ENCODE data around the gene ATOSA. TPM values are rescaled to one million over a fixed set of nuclear protein-coding genes. Genes with fewer than 3 reads are reported as not detected.

The ATOSA gene
- total RNA-seq, 1 experiment from 2014 or later: 5.8 TPM

- H2AK5ac ChIP-seq (ENCODE audit: insufficient read length, low read length): no peak overlapping the region
- no peak overlapping the region for H3K18ac ChIP-seq (ENCODE audit: insufficient read length, low read depth, low read length)
- H4K5ac ChIP-seq (ENCODE audit: insufficient read length, low read depth, low read length): no peak overlapping the region
- Mint-ChIP-seq H3K9me3 (no peaks in the 10 kb centered on the region), H3K27me3 (ENCODE audit: low read depth) (no peaks in the 10 kb centered on the region), H3K4me1 (no peaks in the 10 kb centered on the region), H3K27ac (no peak overlapping the region), H3K4me3 (no peak overlapping the region), H3K36me3 (ENCODE audit: insufficient read depth in 1 of 3, low read depth in 3 of 3) (no peaks in the 10 kb centered on the region)
- no peak overlapping the region for H3K23ac ChIP-seq (ENCODE audit: insufficient read length, low read depth, low read length)
- WGBS (ENCODE audit: extremely low coverage, insufficient read length, low lambda C conversion rate): no CpG with 5 or more reads among the region's 2 CpGs
- no peak overlapping the region for H3T11ph ChIP-seq (ENCODE audit: low read length)
- no peaks in the 10 kb centered on the region for H3K27me3 ChIP-seq (ENCODE audit: insufficient read depth, low read length)
- no peaks in the 10 kb centered on the region for H4K20me1 ChIP-seq (ENCODE audit: control insufficient read depth, insufficient read depth, insufficient read length)
- no peak overlapping the region for H3K4ac ChIP-seq (ENCODE audit: low read depth, low read length)
- no peak overlapping the region for H3K4me2 ChIP-seq (ENCODE audit: insufficient read depth, insufficient read length, low read length)
- H2BK15ac ChIP-seq (ENCODE audit: low read depth, low read length): no peak overlapping the region
- H3K9me3 ChIP-seq (ENCODE audit: control insufficient read depth, low read depth, low read length): no peaks in the 10 kb centered on the region
- no peak overlapping the region for H2BK120ac ChIP-seq (ENCODE audit: low read depth, low read length, poor library complexity, severe bottlenecking)
- H4K8ac ChIP-seq (replicated peaks; ENCODE audit: insufficient read length, low read depth, low read length): no peak overlapping the region
- H3K4me1 ChIP-seq (ENCODE audit: insufficient read depth, low read length): no peaks in the 10 kb centered on the region
- no peak overlapping the region for H3K14ac ChIP-seq (ENCODE audit: insufficient read depth, low read length)
- H2BK20ac ChIP-seq (ENCODE audit: low read depth, low read length, poor library complexity, severe bottlenecking): no peak overlapping the region
- H3K79me1 ChIP-seq (ENCODE audit: insufficient read depth, low read depth, low read length, poor library complexity, severe bottlenecking): no peaks in the 10 kb centered on the region
- H2AFZ ChIP-seq (ENCODE audit: low read length): no peak overlapping the region
- H4K91ac ChIP-seq (ENCODE audit: insufficient read length, low read depth, low read length): no peak overlapping the region
- H2BK5ac ChIP-seq (ENCODE audit: insufficient read length, low read length): no peak overlapping the region
- no peak for TF ChIP-seq CTCF (conservative IDR thresholded peaks at IDR 0.05)
- no peaks in the 10 kb centered on the region for H3K23me2 ChIP-seq (ENCODE audit: insufficient read length, low read depth, low read length, poor library complexity, severe bottlenecking)
- no peak overlapping the region for H3K27ac ChIP-seq (ENCODE audit: insufficient read length, low read depth, low read length)
- no peak overlapping the region for H3K56ac ChIP-seq (ENCODE audit: insufficient read length, low read depth, low read length)
- H3K9ac ChIP-seq (ENCODE audit: extremely low read depth, insufficient read length, low read length): no peak overlapping the region
- DNase-seq: no peak
- H2BK12ac ChIP-seq (ENCODE audit: insufficient read length, low read depth, low read length): no peak overlapping the region
- H3K79me2 ChIP-seq (ENCODE audit: insufficient read depth, low read length): no peaks in the 10 kb centered on the region
Measured at GRCh38 chr15:52645916-52646315, 33.3 kb downstream of the ATOSA start.
